CD14-positive monocyte (primary cell): Measurements from ENCODE around the gene SLC10A7. TPM values are rescaled to one million over a fixed set of nuclear protein-coding genes. Genes with fewer than 3 reads are reported as not detected.

Source experiments
- DNase-seq, 3 donors: peaks; one replicate each; pipeline ENCODE4 v3.0.0-alpha.2; 2011 to 2022
- H2AFZ ChIP-seq: 2 replicates; pipeline ENCODE4 v1.6.0; 2012; ENCODE audit warnings: mild to moderate bottlenecking, low read depth, low read length, inconsistent platforms; ENCODE audit not compliant: insufficient read depth, poor library complexity, severe bottlenecking
- H3K27ac ChIP-seq, 2 donors: 1 replicate in 1 of 2; 2 replicates in 1 of 2; pipeline ENCODE4 v1.5.1; 2012 to 2013; ENCODE audit warnings: low read length in 2 of 2, control low read depth in 1 of 2, inconsistent platforms in 1 of 2, low read depth in 1 of 2, mild to moderate bottlenecking in 1 of 2
- H3K27me3 ChIP-seq, 2 donors: one replicate each; pipeline versions ENCODE4 v1.6.0 to v1.6.1; 2011 to 2013; ENCODE audit warnings: low read length in 2 of 2; ENCODE audit not compliant: control insufficient read depth in 2 of 2, insufficient read depth in 2 of 2
- H3K36me3 ChIP-seq, 2 donors: replicated peaks in 1 of 2; 1 replicate in 1 of 2; 2 replicates in 1 of 2; pipeline versions ENCODE4 v1.5.1 to v1.6.1; 2012 to 2013; ENCODE audit warnings: low read length in 2 of 2, control low read depth in 1 of 2, inconsistent platforms in 1 of 2, mild to moderate bottlenecking in 1 of 2; ENCODE audit not compliant: insufficient read depth in 2 of 2, control insufficient read depth in 1 of 2
- H3K4me1 ChIP-seq, 2 donors: 1 replicate in 1 of 2; 2 replicates in 1 of 2; pipeline versions ENCODE4 v1.5.1 to v1.6.1; 2012 to 2013; ENCODE audit warnings: low read length in 2 of 2, control low read depth in 1 of 2, inconsistent platforms in 1 of 2, mild to moderate bottlenecking in 1 of 2, moderate library complexity in 1 of 2; ENCODE audit not compliant: insufficient read depth in 2 of 2, control insufficient read depth in 1 of 2
- H3K4me2 ChIP-seq: replicated peaks from 2 replicates; pipeline ENCODE3; 2012; ENCODE audit warnings: low read length, moderate library complexity, mild to moderate bottlenecking; ENCODE audit not compliant: poor library complexity, severe bottlenecking; ENCODE audit errors: extremely low read depth
- H3K4me3 ChIP-seq, 3 experiments: fragments of 200-600 bp in 1 of 3; sonication (generic) in 1 of 3; replicated peaks in 1 of 3; 1 replicate in 2 of 3; 2 replicates in 1 of 3; pipeline ENCODE4 v1.5.1; 2011 to 2013; ENCODE audit warnings: low read length in 3 of 3, mild to moderate bottlenecking in 3 of 3, control low read depth in 2 of 3, low read depth in 2 of 3, inconsistent platforms in 1 of 3, moderate library complexity in 1 of 3
- H3K79me2 ChIP-seq: 2 replicates; pipeline ENCODE4 v1.6.0; 2012; ENCODE audit warnings: mild to moderate bottlenecking, control low read depth, inconsistent platforms, low read length, moderate library complexity; ENCODE audit not compliant: insufficient read depth
- H3K9ac ChIP-seq: 2 replicates; pipeline ENCODE4 v1.6.0; 2017; ENCODE audit warnings: low read length, mild to moderate bottlenecking; ENCODE audit not compliant: insufficient read depth, poor library complexity, severe bottlenecking
- H3K9me3 ChIP-seq, 2 donors: replicated peaks in 1 of 2; 1 replicate in 1 of 2; 2 replicates in 1 of 2; pipeline versions ENCODE4 v1.5.1 to v1.6.1; 2012 to 2013; ENCODE audit warnings: low read length in 2 of 2, control low read depth in 1 of 2; ENCODE audit not compliant: control insufficient read depth in 1 of 2, insufficient read depth in 1 of 2
- H4K20me1 ChIP-seq: 2 replicates; pipeline ENCODE4 v1.6.0; 2012; ENCODE audit warnings: mild to moderate bottlenecking, low read length, control low read depth, moderate library complexity; ENCODE audit not compliant: insufficient read depth
- H3K27ac Mint-ChIP-seq, 7 donors: one replicate each; pipeline ENCODE4 v1.8.0; 2020; ENCODE audit warnings: mild to moderate bottlenecking in 7 of 7, mixed read lengths in 7 of 7, moderate library complexity in 6 of 7, inconsistent platforms in 2 of 7
- H3K27me3 Mint-ChIP-seq, 3 donors: one replicate each; pipeline ENCODE4 v1.8.0; 2021 to 2022; ENCODE audit warnings: low read depth in 3 of 3, mild to moderate bottlenecking in 3 of 3, mixed read lengths in 3 of 3, moderate library complexity in 3 of 3, inconsistent platforms in 1 of 3
- H3K36me3 Mint-ChIP-seq, 2 donors: one replicate each; pipeline ENCODE4 v1.8.0; 2020; ENCODE audit warnings: mixed read lengths in 2 of 2, inconsistent platforms in 1 of 2, mild to moderate bottlenecking in 1 of 2
- H3K4me1 Mint-ChIP-seq: one replicate; pipeline ENCODE4 v1.8.0; 2020; ENCODE audit warnings: mild to moderate bottlenecking, mixed read lengths
- H3K4me3 Mint-ChIP-seq, 2 donors: one replicate each; pipeline ENCODE4 v1.8.0; 2020; ENCODE audit warnings: mild to moderate bottlenecking in 2 of 2, mixed read lengths in 2 of 2, moderate library complexity in 1 of 2
- H3K9me3 Mint-ChIP-seq, 7 donors: one replicate each; pipeline ENCODE4 v1.8.0; 2020 to 2022; ENCODE audit warnings: mixed read lengths in 7 of 7, mild to moderate bottlenecking in 6 of 7, moderate library complexity in 6 of 7, inconsistent platforms in 2 of 7
- CTCF ChIP-seq: fragments of 200-600 bp; IDR thresholded peaks from one replicate; pipeline ENCODE4 v1.8.0; 2022; ENCODE audit warnings: antibody characterized with exemption, mild to moderate bottlenecking
- WGBS: methylation state at CpG from one replicate; pipeline ENCODE4 v1.1.5; 2013; ENCODE audit warnings: missing lambda C conversion rate; ENCODE audit not compliant: insufficient coverage; 5-methylcytosine and 5-hydroxymethylcytosine counted together
- intact Hi-C, 2 donors: fragments of 100-400 bp; cut with micrococcal nuclease; formaldehyde crosslinking; loops; one replicate each; pipeline versions ENCODE4 v1.15.0 to v1.15.1; 2023
- polyA plus RNA-seq, 3 donors: library from polyadenylated mRNA; depleted of rRNA in 1 of 3; unstranded in 2 of 3; stranded (reverse) in 1 of 3; fragments of 300-500 nt in 2 of 3; fragments of >200 nt in 1 of 3; fragmentation: Illumina TruSeq in 2 of 3; gene quantifications; 1 replicate in 2 of 3; 2 replicates in 1 of 3; pipeline ENCODE4 v1.2.3, GENCODE V29; 2012 to 2021

The SLC10A7 gene
- polyA plus RNA-seq, 3 donors: 6.6 to 8.3 (median 6.8) TPM

GRCh38 chr4:146485968-146486367, 35.8 kb downstream of the SLC10A7 start:
- Histone ChIP-seq H4K20me1 (no peaks in the 10 kb centered on the region), H3K4me2 (no peak overlapping the region), H3K27ac (no peak overlapping the region), H3K9ac (no peak overlapping the region), H3K27me3 (no peaks in the 10 kb centered on the region), H3K4me1 (no peaks in the 10 kb centered on the region), H3K36me3 (peaks cover 0 to 35% of the 10 kb centered on the region in 2 donors), H2AFZ (no peak overlapping the region), H3K4me3 (no peak overlapping the region), H3K9me3 (peaks cover 13 to 15% of the 10 kb centered on the region in 2 donors), H3K79me2 (no peaks in the 10 kb centered on the region)
- intact Hi-C loops: no loop called here
- DNase-seq: no peak
- Mint-ChIP-seq H3K27ac (no peak overlapping the region), H3K4me1 (peaks cover 3% of the 10 kb centered on the region), H3K27me3 (peaks cover 0 to 2% (median 0%) of the 10 kb centered on the region in 3 donors), H3K4me3 (no peak overlapping the region), H3K9me3 (peaks cover 7 to 24% (median 14%) of the 10 kb centered on the region in 7 donors), H3K36me3 (peaks cover 32 to 46% of the 10 kb centered on the region in 2 donors)
- no peak for TF ChIP-seq CTCF

GRCh38 chr4:146482788-146483187, 39.0 kb downstream of the SLC10A7 start:
- Histone ChIP-seq H3K79me2 (no peaks in the 10 kb centered on the region), H3K9me3 (peaks cover 14 to 17% of the 10 kb centered on the region in 2 donors), H3K9ac (no peak overlapping the region), H3K27ac (no peak overlapping the region), H2AFZ (no peak overlapping the region), H4K20me1 (no peaks in the 10 kb centered on the region), H3K4me3 (no peak overlapping the region), H3K27me3 (no peaks in the 10 kb centered on the region), H3K4me1 (no peaks in the 10 kb centered on the region), H3K4me2 (no peak overlapping the region), H3K36me3 (peaks cover 0 to 33% of the 10 kb centered on the region in 2 donors)
- no peaks in the 10 kb centered on the region for H3K4me1 Mint-ChIP-seq
- no peak for DNase-seq
- intact Hi-C loops: no loop called here
- H3K4me3 Mint-ChIP-seq: no peak overlapping the region
- H3K9me3 Mint-ChIP-seq: peaks cover 9 to 27% (median 17%) of the 10 kb centered on the region in 7 donors
- peaks cover 0 to 2% (median 0%) of the 10 kb centered on the region in 3 donors for H3K27me3 Mint-ChIP-seq
- no peak overlapping the region for H3K27ac Mint-ChIP-seq
- TF ChIP-seq CTCF: no peak
- no CpG with 5 or more reads among the region's 1 CpG for WGBS
- peaks cover 35 to 49% of the 10 kb centered on the region in 2 donors for H3K36me3 Mint-ChIP-seq
